NB4 (cell line): ENCODE measurements around the gene ADORA2B.
"Not testable (repeated sequence)": the region's sequence is repeated elsewhere in the genome, so short reads cannot be mapped to it uniquely, and the experiment has no call there.

ENCODE experiments used
- TF ChIP-seq, protein P1 (sequence below): IDR thresholded peaks from one replicate; pipeline ENCODE4 v1.5.1; 2012; ENCODE audit warnings: low read depth, low read length
- TF ChIP-seq, protein P2 (sequence below): IDR thresholded peaks from 2 replicates; pipeline ENCODE4 v1.6.1; 2011; ENCODE audit warnings: low read depth, low read length

DNA sequence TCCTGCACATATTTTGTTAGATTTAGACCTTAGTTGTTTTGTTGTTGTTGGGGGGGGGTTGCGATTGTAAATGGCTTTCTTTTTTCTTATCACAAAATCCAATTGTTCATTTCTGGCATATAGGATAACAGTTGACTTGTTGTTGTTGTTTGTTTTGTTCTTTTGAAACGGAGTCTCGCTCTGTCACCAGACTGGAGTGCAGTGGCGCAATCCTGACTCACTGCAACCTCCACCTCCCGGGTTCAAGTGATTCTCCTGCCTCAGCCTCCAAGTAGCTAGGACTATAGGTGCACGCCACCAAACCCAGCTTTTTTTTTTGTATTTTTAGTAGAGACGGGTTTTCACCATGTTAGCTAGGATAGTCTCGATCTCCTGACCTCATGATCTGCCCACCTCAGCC is 39.7 kb upstream of the ADORA2B start:
- TF ChIP-seq, protein P1, sequence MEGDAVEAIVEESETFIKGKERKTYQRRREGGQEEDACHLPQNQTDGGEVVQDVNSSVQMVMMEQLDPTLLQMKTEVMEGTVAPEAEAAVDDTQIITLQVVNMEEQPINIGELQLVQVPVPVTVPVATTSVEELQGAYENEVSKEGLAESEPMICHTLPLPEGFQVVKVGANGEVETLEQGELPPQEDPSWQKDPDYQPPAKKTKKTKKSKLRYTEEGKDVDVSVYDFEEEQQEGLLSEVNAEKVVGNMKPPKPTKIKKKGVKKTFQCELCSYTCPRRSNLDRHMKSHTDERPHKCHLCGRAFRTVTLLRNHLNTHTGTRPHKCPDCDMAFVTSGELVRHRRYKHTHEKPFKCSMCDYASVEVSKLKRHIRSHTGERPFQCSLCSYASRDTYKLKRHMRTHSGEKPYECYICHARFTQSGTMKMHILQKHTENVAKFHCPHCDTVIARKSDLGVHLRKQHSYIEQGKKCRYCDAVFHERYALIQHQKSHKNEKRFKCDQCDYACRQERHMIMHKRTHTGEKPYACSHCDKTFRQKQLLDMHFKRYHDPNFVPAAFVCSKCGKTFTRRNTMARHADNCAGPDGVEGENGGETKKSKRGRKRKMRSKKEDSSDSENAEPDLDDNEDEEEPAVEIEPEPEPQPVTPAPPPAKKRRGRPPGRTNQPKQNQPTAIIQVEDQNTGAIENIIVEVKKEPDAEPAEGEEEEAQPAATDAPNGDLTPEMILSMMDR: not testable (repeated sequence)
- TF ChIP-seq, protein P2, sequence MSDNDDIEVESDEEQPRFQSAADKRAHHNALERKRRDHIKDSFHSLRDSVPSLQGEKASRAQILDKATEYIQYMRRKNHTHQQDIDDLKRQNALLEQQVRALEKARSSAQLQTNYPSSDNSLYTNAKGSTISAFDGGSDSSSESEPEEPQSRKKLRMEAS: not testable (repeated sequence)
